K562 (cell line): ENCODE results near the gene GON4L. TPM values are rescaled to one million over a fixed set of nuclear protein-coding genes. Genes with fewer than 3 reads are reported as not detected.

Experiments used
- CGGBP1 ChIP-seq: fragments of 250-450 bp; sonication (Bioruptor Pico); IDR thresholded peaks from 2 replicates; pipeline ENCODE4 v1.9.0; 2021; ENCODE audit warnings: mild to moderate bottlenecking
- FOXK2 ChIP-seq, 2 experiments: fragments of 450-650 bp; IDR thresholded peaks in 1 of 2; conservative IDR thresholded peaks in 1 of 2; 2 replicates each; pipeline ENCODE4 v1.6.1; 2016; ENCODE audit warnings: low read depth in 2 of 2, mild to moderate bottlenecking in 1 of 2
- L3MBTL2 ChIP-seq: fragments of 450-650 bp; IDR thresholded peaks from 2 replicates; pipeline ENCODE4 v1.6.1; 2016; ENCODE audit warnings: mild to moderate bottlenecking, moderate library complexity
- XRCC3 ChIP-seq: fragments of 450-650 bp; IDR thresholded peaks from 2 replicates; pipeline ENCODE4 v1.6.1; 2017; ENCODE audit warnings: mild to moderate bottlenecking, moderate library complexity
- ZNF146 ChIP-seq: IDR thresholded peaks from one replicate; pipeline ENCODE4 v1.6.1; 2018; ENCODE audit warnings: missing compliant biosample characterization; ENCODE audit not compliant: unreplicated experiment
- polyA plus RNA-seq, 8 experiments: library from polyadenylated mRNA; depleted of rRNA in 4 of 8; stranded (reverse) in 5 of 8; unstranded in 3 of 8; fragments of >200 nt; fragmentation: Nextera tagmentation in 2 of 8; fragmentation: Illumina TruSeq in 1 of 8; extraction: Ambion mirVana in 2 of 8; extraction: Trizol in 1 of 8; gene quantifications; 2 replicates each; pipeline versions ENCODE4 v1.2.1 to v1.2.3, GENCODE V29; 2011 to 2014; ENCODE audit warnings: inconsistent platforms in 1 of 8, missing spikeins in 1 of 8
- total RNA-seq, 7 experiments: library from RNA; depleted of rRNA in 6 of 7; stranded (reverse); fragments of >200 nt in 6 of 7; fragmentation: Illumina TruSeq in 2 of 7; extraction: Trizol in 2 of 7; gene quantifications; 2 replicates each; pipeline versions ENCODE4 v1.2.1 to v1.2.3, GENCODE V29; 2011 to 2021; ENCODE audit warnings: low replicate concordance in 1 of 7
- TF ChIP-seq, protein P1 (sequence below): fragments of 450-650 bp; IDR thresholded peaks from 2 replicates; pipeline ENCODE4 v1.6.1; 2016; ENCODE audit warnings: mild to moderate bottlenecking, moderate library complexity
- TF ChIP-seq, protein P2 (sequence below): sonication (generic); formaldehyde crosslinking; IDR thresholded peaks from 2 replicates; pipeline ENCODE4 v1.8.0; 2023; ENCODE audit warnings: missing genetic modification reagents, mild to moderate bottlenecking, borderline replicate concordance

Gene GON4L
- total and polyA plus RNA-seq, 9 of the 15 experiments (the other 6 are each of a cell fraction or from before 2014, with no cell fraction given): 20.2 to 47.4 (median 33.6) TPM

DNA sequence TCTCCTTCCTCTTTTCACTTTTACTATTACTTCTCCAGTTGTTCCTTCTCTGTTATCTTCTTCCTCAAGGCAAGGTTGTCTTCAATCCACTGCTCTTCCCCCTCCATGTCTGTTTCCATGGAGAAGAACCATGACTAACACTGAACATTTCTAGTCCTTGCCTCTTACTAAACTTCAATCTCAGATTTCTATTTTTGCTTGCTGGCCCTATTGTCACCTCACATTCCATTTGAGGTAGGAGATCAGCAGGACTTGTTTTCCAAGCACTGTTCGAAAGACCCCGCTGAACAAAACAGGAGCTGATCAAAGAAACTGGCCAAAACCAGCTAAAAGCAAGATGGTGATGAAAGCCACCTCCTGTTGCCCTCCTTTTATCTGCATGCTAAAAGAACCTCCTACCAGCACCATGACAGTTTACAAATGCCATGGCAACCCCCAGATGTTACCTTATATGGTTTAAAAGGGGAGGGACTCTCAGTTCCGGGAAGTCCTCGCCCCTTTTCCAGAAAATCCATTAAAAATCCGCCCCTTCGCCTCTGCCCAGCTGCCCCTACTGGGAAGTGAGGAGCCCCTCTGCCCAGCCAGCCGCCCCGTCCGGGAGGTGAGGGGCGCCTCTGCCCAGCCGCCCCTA is 22.6 kb downstream of the GON4L start (continued):
- TF ChIP-seq, protein P1, sequence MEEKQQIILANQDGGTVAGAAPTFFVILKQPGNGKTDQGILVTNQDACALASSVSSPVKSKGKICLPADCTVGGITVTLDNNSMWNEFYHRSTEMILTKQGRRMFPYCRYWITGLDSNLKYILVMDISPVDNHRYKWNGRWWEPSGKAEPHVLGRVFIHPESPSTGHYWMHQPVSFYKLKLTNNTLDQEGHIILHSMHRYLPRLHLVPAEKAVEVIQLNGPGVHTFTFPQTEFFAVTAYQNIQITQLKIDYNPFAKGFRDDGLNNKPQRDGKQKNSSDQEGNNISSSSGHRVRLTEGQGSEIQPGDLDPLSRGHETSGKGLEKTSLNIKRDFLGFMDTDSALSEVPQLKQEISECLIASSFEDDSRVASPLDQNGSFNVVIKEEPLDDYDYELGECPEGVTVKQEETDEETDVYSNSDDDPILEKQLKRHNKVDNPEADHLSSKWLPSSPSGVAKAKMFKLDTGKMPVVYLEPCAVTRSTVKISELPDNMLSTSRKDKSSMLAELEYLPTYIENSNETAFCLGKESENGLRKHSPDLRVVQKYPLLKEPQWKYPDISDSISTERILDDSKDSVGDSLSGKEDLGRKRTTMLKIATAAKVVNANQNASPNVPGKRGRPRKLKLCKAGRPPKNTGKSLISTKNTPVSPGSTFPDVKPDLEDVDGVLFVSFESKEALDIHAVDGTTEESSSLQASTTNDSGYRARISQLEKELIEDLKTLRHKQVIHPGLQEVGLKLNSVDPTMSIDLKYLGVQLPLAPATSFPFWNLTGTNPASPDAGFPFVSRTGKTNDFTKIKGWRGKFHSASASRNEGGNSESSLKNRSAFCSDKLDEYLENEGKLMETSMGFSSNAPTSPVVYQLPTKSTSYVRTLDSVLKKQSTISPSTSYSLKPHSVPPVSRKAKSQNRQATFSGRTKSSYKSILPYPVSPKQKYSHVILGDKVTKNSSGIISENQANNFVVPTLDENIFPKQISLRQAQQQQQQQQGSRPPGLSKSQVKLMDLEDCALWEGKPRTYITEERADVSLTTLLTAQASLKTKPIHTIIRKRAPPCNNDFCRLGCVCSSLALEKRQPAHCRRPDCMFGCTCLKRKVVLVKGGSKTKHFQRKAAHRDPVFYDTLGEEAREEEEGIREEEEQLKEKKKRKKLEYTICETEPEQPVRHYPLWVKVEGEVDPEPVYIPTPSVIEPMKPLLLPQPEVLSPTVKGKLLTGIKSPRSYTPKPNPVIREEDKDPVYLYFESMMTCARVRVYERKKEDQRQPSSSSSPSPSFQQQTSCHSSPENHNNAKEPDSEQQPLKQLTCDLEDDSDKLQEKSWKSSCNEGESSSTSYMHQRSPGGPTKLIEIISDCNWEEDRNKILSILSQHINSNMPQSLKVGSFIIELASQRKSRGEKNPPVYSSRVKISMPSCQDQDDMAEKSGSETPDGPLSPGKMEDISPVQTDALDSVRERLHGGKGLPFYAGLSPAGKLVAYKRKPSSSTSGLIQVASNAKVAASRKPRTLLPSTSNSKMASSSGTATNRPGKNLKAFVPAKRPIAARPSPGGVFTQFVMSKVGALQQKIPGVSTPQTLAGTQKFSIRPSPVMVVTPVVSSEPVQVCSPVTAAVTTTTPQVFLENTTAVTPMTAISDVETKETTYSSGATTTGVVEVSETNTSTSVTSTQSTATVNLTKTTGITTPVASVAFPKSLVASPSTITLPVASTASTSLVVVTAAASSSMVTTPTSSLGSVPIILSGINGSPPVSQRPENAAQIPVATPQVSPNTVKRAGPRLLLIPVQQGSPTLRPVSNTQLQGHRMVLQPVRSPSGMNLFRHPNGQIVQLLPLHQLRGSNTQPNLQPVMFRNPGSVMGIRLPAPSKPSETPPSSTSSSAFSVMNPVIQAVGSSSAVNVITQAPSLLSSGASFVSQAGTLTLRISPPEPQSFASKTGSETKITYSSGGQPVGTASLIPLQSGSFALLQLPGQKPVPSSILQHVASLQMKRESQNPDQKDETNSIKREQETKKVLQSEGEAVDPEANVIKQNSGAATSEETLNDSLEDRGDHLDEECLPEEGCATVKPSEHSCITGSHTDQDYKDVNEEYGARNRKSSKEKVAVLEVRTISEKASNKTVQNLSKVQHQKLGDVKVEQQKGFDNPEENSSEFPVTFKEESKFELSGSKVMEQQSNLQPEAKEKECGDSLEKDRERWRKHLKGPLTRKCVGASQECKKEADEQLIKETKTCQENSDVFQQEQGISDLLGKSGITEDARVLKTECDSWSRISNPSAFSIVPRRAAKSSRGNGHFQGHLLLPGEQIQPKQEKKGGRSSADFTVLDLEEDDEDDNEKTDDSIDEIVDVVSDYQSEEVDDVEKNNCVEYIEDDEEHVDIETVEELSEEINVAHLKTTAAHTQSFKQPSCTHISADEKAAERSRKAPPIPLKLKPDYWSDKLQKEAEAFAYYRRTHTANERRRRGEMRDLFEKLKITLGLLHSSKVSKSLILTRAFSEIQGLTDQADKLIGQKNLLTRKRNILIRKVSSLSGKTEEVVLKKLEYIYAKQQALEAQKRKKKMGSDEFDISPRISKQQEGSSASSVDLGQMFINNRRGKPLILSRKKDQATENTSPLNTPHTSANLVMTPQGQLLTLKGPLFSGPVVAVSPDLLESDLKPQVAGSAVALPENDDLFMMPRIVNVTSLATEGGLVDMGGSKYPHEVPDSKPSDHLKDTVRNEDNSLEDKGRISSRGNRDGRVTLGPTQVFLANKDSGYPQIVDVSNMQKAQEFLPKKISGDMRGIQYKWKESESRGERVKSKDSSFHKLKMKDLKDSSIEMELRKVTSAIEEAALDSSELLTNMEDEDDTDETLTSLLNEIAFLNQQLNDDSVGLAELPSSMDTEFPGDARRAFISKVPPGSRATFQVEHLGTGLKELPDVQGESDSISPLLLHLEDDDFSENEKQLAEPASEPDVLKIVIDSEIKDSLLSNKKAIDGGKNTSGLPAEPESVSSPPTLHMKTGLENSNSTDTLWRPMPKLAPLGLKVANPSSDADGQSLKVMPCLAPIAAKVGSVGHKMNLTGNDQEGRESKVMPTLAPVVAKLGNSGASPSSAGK: peak; percentile 64
- TF ChIP-seq CGGBP1 (CRISPR knock-in tag) (no peak), ZNF146 (CRISPR knock-in tag) (no peak), FOXK2 (conservative IDR thresholded peaks at IDR 0.05 in 1 of 2, IDR thresholded peaks at IDR 0.05 in 1 of 2; ENCODE audit: low read depth in 2 of 2) (peak; percentile 62 to 79), XRCC3 (no peak), L3MBTL2 (peak; percentile 34; the same call in 1 of the 2 replicates)
- TF ChIP-seq, protein P2, sequence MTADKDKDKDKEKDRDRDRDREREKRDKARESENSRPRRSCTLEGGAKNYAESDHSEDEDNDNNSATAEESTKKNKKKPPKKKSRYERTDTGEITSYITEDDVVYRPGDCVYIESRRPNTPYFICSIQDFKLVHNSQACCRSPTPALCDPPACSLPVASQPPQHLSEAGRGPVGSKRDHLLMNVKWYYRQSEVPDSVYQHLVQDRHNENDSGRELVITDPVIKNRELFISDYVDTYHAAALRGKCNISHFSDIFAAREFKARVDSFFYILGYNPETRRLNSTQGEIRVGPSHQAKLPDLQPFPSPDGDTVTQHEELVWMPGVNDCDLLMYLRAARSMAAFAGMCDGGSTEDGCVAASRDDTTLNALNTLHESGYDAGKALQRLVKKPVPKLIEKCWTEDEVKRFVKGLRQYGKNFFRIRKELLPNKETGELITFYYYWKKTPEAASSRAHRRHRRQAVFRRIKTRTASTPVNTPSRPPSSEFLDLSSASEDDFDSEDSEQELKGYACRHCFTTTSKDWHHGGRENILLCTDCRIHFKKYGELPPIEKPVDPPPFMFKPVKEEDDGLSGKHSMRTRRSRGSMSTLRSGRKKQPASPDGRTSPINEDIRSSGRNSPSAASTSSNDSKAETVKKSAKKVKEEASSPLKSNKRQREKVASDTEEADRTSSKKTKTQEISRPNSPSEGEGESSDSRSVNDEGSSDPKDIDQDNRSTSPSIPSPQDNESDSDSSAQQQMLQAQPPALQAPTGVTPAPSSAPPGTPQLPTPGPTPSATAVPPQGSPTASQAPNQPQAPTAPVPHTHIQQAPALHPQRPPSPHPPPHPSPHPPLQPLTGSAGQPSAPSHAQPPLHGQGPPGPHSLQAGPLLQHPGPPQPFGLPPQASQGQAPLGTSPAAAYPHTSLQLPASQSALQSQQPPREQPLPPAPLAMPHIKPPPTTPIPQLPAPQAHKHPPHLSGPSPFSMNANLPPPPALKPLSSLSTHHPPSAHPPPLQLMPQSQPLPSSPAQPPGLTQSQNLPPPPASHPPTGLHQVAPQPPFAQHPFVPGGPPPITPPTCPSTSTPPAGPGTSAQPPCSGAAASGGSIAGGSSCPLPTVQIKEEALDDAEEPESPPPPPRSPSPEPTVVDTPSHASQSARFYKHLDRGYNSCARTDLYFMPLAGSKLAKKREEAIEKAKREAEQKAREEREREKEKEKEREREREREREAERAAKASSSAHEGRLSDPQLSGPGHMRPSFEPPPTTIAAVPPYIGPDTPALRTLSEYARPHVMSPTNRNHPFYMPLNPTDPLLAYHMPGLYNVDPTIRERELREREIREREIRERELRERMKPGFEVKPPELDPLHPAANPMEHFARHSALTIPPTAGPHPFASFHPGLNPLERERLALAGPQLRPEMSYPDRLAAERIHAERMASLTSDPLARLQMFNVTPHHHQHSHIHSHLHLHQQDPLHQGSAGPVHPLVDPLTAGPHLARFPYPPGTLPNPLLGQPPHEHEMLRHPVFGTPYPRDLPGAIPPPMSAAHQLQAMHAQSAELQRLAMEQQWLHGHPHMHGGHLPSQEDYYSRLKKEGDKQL: no peak
